ENCODE data around the gene SLC24A3. TPM values are rescaled to one million over a fixed set of nuclear protein-coding genes. Genes with fewer than 3 reads are reported as not detected.

SLC24A3 gene
- polyA plus RNA-seq, 1 donor (not counting 4 experiments of a cell fraction or from before 2014, with no cell fraction given) = 0.17 TPM

- peak; percentile 77 for FAIRE-seq
These were observed 371.2 kb downstream of the SLC24A3 start for GRCh38 chr20:19583532-19584175.

DNA sequence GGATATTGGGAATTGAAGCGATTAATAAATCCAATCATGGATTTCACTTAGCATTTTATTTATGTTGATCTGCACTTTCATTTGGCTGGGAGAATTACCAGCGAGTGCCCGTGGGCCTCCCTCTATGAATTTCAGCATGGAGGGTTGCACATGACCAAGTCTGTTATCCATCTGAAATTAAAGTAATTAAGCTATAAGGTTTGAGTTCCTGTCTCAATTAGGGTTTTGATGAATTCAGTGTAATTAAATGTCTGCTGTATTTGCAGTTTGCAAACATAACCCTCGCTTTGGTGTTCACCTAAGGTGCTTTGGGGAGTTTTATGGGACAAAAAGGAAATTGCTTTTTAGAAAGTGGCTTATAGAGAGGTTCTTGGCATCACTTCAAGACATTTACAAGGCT lies 375.8 kb downstream of the SLC24A3 start:
- Histone ChIP-seq H3K9me1 (ENCODE audit: control insufficient read depth, extremely low read depth, insufficient read depth, low read length) (no peaks in the 10 kb centered on the region), H3K4me3 (ENCODE audit: control insufficient read depth in 2 of 3, extremely low read depth in 1 of 3, insufficient read depth in 2 of 3, low read depth in 1 of 3, low read length in 3 of 3) (no peak overlapping the region), H3K27ac (ENCODE audit: control insufficient read depth, insufficient read depth, low read length) (no peak overlapping the region), H3K27me3 (ENCODE audit: control insufficient read depth, extremely low read depth, insufficient read depth, low read length) (no peaks in the 10 kb centered on the region), H4K20me1 (ENCODE audit: control insufficient read depth, extremely low read depth, insufficient read depth, low read length) (no peaks in the 10 kb centered on the region), H3K4me1 (ENCODE audit: control insufficient read depth, extremely low read depth, insufficient read depth, low read length) (no peaks in the 10 kb centered on the region), H3K79me2 (ENCODE audit: control insufficient read depth, insufficient read depth, low read length) (no peaks in the 10 kb centered on the region), H3K9me3 (ENCODE audit: control insufficient read depth, low read depth, low read length) (no peaks in the 10 kb centered on the region), H3K9ac (ENCODE audit: control insufficient read depth, extremely low read depth, insufficient read depth, low read length) (no peak overlapping the region), H3K36me3 (ENCODE audit: control insufficient read depth in 2 of 2, extremely low read depth in 1 of 2, insufficient read depth in 2 of 2, low read length in 2 of 2) (no peaks in the 10 kb centered on the region), H2AFZ (ENCODE audit: control insufficient read depth, low read length) (no peak overlapping the region), H3K4me2 (ENCODE audit: control insufficient read depth, extremely low read depth, insufficient read depth, low read depth, low read length) (no peak overlapping the region)
- FAIRE-seq = no peak
- no peak for DNase-seq (ENCODE audit: low read depth, low spot score)
- TF ChIP-seq, protein P1, sequence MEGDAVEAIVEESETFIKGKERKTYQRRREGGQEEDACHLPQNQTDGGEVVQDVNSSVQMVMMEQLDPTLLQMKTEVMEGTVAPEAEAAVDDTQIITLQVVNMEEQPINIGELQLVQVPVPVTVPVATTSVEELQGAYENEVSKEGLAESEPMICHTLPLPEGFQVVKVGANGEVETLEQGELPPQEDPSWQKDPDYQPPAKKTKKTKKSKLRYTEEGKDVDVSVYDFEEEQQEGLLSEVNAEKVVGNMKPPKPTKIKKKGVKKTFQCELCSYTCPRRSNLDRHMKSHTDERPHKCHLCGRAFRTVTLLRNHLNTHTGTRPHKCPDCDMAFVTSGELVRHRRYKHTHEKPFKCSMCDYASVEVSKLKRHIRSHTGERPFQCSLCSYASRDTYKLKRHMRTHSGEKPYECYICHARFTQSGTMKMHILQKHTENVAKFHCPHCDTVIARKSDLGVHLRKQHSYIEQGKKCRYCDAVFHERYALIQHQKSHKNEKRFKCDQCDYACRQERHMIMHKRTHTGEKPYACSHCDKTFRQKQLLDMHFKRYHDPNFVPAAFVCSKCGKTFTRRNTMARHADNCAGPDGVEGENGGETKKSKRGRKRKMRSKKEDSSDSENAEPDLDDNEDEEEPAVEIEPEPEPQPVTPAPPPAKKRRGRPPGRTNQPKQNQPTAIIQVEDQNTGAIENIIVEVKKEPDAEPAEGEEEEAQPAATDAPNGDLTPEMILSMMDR (optimal IDR thresholded peaks at IDR 0.05 in 1 of 3, IDR thresholded peaks at IDR 0.05 in 1 of 3, conservative IDR thresholded peaks at IDR 0.05 in 1 of 3; ENCODE audit: extremely low read depth in 1 of 3, insufficient read depth in 2 of 3, low read length in 3 of 3) = no peak
- no peak for TF ChIP-seq EZH2 (IDR thresholded peaks at IDR 0.05; ENCODE audit: low read length)
- dilution Hi-C loops (cut with MboI; ENCODE audit: extremely low pct_ligation_motif_present, low sequenced_read_pairs) = no loop called here

More at GRCh38 chr20:19583532-19584175, 371.2 kb downstream of the SLC24A3 start:
- H2AFZ ChIP-seq (ENCODE audit: control insufficient read depth, low read length) = no peak overlapping the region
- no peaks in the 10 kb centered on the region for H3K9me1 ChIP-seq (ENCODE audit: control insufficient read depth, extremely low read depth, insufficient read depth, low read length)
- no peaks in the 10 kb centered on the region for H4K20me1 ChIP-seq (ENCODE audit: control insufficient read depth, extremely low read depth, insufficient read depth, low read length)
- dilution Hi-C loops (cut with MboI; ENCODE audit: extremely low pct_ligation_motif_present, low sequenced_read_pairs) = no loop called here
- no peak overlapping the region for H3K4me2 ChIP-seq (ENCODE audit: control insufficient read depth, extremely low read depth, insufficient read depth, low read depth, low read length)
- TF ChIP-seq, protein P1 (optimal IDR thresholded peaks at IDR 0.05 in 1 of 3, IDR thresholded peaks at IDR 0.05 in 1 of 3, conservative IDR thresholded peaks at IDR 0.05 in 1 of 3; ENCODE audit: extremely low read depth in 1 of 3, insufficient read depth in 2 of 3, low read length in 3 of 3) = peak; percentile 95 to 99 (median 96)
- TF ChIP-seq EZH2 (IDR thresholded peaks at IDR 0.05; ENCODE audit: low read length) = no peak
- peak; percentile 2 for DNase-seq (ENCODE audit: low read depth, low spot score)
- H3K27ac ChIP-seq (ENCODE audit: control insufficient read depth, insufficient read depth, low read length) = no peak overlapping the region
- no peaks in the 10 kb centered on the region for H3K4me1 ChIP-seq (ENCODE audit: control insufficient read depth, extremely low read depth, insufficient read depth, low read length)
- no peaks in the 10 kb centered on the region for H3K36me3 ChIP-seq (ENCODE audit: control insufficient read depth in 2 of 2, extremely low read depth in 1 of 2, insufficient read depth in 2 of 2, low read length in 2 of 2)
- H3K9ac ChIP-seq (ENCODE audit: control insufficient read depth, extremely low read depth, insufficient read depth, low read length) = no peak overlapping the region
- H3K9me3 ChIP-seq (ENCODE audit: control insufficient read depth, low read depth, low read length) = no peaks in the 10 kb centered on the region
- no peaks in the 10 kb centered on the region for H3K27me3 ChIP-seq (ENCODE audit: control insufficient read depth, extremely low read depth, insufficient read depth, low read length)
- H3K4me3 ChIP-seq (ENCODE audit: control insufficient read depth in 2 of 3, extremely low read depth in 1 of 3, insufficient read depth in 2 of 3, low read depth in 1 of 3, low read length in 3 of 3) = no peak overlapping the region
- no peaks in the 10 kb centered on the region for H3K79me2 ChIP-seq (ENCODE audit: control insufficient read depth, insufficient read depth, low read length)
